GM18511 (cell line): ENCODE data around the gene HAGHL.
"Not testable (repeated sequence)": the region's sequence is repeated elsewhere in the genome, so short reads cannot be mapped to it uniquely, and the experiment has no call there.

Experiments
- ATAC-seq: cut with Tn5 transposase; IDR thresholded peaks from one replicate; pipeline ENCODE4 v1.9.1; 2021; ENCODE audit warnings: mild to moderate bottlenecking, moderate library complexity; ENCODE audit not compliant: unreplicated experiment

Gene HAGHL

DNA sequence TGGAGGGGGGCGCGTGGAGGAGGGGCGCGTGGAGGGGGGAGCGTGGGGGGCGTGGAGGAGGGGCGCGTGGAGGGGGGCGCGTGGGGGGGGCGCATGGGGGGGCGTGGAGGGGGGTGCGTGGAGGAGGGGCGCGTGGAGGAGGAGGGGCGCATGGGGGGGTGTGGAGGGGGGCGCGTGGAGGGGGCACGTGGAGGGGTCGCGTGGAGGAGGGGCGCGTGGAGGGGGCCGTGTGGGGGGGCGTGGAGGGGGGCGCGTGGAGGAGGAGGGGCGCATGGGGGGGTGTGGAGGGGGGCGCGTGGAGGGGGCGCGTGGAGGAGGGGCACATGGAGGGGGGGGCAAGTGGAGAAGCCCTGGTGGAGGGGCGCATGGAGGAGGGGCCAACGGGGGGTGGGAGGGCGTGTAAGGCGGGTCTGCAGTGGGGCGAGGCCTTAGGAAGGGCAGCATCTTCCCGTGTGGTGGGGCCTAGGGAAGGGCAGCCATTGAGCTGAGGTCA is 40.9 kb downstream of the HAGHL start:
- ATAC-seq = no peak

DNA sequence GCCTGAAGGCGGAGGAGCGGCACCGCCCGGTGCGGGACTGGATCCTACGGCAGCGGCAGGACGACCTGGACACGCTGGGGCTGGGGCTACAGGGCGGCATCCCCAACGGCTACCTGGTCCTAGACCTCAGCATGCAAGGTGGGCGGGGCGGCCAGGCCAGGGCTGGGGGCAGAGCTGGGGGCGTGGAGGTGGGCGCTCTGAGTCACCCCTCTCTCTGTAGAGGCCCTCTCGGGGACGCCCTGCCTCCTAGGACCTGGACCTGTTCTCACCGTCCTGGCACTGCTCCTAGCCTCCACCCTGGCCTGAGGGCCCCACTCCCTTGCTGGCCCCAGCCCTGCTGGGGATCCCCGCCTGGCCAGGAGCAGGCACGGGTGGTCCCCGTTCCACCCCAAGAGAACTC is 41.5 kb downstream of the HAGHL start:
- no peak for ATAC-seq

DNA sequence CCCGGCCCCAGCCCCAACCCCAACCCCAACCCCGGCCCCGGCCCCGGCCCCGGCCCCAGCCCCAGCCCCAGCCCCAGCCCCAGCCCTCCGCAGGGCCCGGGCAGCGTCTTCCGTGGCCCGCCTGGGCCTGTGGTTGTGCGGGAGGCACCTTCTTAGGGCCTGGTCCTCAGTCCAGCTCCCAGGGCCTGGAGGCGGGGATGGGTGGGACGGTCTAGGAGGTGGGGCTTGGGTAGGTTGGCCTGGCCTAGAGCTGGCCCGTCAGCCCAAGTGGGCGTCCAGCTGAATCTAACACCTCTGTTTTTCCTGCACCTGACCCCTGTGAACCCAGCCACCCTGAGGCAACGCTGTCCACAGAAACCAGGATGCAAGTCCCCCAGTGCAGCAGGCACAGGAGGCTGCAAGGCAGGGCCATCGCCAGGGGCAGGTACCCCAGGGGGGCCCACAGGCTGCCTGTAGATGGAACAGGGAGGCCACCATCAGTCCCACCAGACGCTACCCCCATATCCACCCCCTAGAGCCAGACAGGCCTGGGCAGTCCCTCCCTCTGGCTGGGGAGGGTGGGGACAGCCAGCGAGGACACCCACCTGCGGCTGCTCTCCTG is 42.4 kb downstream of the HAGHL start:
- ATAC-seq = no peak

GRCh38 chr16:769934-770333 is 43.0 kb downstream of the HAGHL start:
- no peak for ATAC-seq

DNA sequence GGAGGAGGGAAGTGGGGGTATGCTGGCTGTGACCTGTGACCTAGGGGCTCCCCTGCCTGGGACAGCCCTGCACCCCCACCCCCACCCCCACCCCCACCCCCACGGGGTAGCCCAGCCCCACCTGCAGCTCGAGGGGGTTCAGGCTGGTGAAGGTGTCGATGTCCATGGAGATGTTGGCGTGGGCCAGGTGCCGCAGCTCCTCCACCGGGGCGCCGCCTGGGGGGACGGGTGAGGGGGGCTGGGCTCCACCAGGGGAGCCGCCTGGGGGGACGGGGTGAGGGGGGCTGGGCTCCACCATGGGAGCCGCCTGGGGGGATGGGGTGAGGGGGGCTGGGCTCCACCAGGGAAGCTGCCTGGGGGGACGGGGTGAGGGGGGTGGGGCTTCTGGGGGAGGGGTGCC is 43.5 kb downstream of the HAGHL start:
- no peak for ATAC-seq

DNA sequence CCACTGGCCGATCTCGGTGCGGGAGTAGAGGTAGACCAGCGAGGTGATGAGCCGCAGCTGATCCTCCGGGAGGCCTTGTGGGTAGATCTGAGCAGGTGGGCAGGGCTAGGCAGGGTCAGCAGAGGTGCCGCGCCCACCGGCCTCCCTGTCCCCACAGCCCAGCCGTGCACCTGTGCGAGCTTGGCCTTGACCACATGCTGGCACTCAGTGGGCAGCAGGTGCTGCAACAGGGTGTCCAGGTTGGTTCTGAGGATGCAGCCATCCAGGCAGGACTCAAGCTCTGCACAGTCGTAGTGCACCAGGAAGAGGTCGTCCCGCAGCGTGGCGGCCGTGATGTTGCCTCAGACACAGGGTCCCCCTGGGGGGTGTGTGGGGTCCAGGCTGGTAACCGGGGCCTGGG is 46.1 kb downstream of the HAGHL start:
- no peak for ATAC-seq

DNA sequence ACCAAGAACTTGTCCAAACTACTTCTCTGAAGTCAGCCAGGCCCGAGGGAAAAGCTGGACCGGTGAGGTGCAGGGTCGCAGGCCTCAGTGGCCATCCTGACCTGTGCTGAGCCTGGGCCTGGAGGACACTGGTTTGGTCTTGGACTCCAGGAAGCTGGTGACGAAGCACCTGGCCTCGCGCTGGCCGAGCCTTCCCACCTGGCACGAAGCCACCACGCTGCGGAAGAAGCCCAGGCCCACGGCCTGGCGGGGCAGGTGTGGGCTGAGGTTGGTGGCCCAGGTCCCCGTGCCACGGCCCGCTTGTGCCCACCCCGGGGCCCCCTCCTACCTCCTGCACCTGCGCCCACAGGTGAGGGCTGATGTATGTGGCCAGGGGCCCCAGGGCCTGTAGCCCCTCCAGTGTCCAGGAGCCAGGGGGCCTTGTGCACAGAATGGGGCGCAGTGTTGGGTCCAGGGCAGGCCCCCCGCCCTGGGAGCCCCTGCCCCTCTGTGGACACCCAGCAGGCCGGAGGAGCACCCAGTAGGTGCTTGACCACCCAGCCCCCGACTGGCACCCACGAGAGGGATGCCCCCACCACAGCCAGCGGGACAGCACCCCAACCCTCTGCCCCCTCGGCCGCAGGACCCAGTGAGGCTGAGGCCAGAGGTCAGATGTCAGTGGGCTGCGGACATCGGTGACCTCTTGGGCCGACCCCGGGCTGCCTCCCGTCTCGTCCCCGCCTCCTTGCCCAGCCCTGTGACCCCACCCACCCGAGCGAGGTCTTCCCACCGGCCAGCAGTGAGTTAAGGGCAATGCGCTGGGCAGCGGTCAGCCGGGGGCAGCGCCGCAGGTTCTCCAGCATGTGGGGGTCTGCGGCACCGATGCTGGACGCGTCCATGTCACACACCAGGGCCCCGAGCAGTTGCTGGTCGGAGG is 47.4 kb downstream of the HAGHL start:
- no peak for ATAC-seq

GRCh38 chr16:775236-775796 is 48.4 kb downstream of the HAGHL start:
- ATAC-seq = no peak

DNA sequence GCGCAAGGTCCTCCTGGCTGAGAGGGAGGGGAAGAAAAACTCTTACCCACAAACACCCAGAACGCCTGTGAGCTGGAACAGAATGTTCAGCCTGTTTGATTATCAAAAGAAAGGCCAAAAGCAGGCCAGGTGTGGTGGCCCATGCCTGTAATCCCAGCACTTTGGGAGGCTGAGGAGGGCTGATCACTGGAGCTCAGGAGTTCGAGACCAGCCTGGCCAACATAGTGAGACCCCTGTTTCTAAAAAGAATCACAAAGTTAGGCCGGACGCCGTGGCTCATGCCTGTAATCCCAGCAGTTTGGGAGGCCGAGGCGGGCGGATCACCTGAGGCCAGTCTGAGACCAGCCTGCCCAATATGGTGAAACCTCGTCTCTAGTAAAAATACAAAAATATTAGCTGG is 49.4 kb downstream of the HAGHL start:
- not testable (repeated sequence) for ATAC-seq

GRCh38 chr16:776824-777223 is 49.9 kb downstream of the HAGHL start:
- ATAC-seq = no peak

- no peak for ATAC-seq
Observed at GRCh38 chr16:777826-778225, 50.9 kb downstream of the HAGHL start.

DNA sequence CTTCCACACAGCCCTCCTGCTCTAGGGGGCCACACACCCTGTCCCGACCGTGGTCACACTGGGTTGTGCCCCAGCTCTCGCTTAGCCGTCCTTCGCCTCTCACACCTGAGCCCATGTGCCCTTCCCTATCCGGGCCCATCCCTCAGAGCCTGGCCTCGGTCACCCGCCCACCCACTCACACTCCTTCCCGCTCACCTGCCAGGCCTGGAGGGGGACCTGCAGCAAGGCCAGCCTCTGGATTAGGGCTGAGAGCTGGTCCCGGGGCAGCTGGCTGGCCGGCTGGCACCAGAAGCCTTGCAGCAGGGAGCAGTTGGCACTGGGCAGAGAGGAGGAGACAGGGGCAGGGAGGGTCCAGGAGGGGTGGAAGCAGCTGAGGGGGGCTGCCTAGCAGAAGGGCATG is 51.5 kb downstream of the HAGHL start:
- no peak for ATAC-seq

DNA sequence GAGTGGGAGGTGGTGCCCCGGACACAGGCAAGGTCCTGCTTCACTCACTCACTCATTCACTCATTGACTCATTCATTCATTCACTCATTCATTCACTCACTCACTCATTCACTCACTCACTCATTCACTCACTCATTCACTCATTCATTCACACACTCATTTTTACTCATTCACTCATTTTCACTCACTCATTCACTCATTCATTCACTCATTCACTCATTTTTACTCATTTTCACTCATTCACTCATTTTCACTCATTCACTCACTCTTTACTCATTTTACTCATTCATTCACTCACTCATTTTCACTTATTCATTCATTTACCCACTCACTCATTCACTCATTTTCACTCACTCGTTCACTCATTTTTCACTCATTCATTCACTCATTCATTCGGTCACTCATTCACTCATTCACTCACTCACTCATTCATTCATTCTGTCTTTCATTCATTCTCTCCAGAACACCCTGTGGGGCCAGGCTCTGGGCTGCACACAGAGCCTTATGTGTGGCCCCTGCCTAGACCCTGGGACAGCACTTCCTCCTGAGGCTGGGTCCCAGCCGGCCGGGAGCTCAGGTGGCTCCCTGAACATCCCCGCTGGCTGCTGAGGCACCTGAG is 52.1 kb downstream of the HAGHL start:
- no peak for ATAC-seq
